Spleen (tissue), 11 donors: ENCODE data around the gene KNG1. TPM values are rescaled to one million over a fixed set of nuclear protein-coding genes. Genes with fewer than 3 reads are reported as not detected.

Experiments
- DNase-seq: peaks from one replicate; pipeline ENCODE4 v3.0.0-alpha.2; 2020
- H3K27ac ChIP-seq, 8 donors: fragments of 200-600 bp; sonication (generic) in 7 of 8; 1 replicate in 4 of 8; 2 replicates in 4 of 8; pipeline versions ENCODE4 v1.5.0 to v1.8.0; 2016 to 2021; ENCODE audit warnings: inconsistent platforms in 4 of 8, mild to moderate bottlenecking in 4 of 8, moderate library complexity in 1 of 8
- H3K27me3 ChIP-seq, 7 donors: fragments of 200-600 bp; sonication (generic) in 6 of 7; replicated peaks in 1 of 7; 1 replicate in 4 of 7; 2 replicates in 3 of 7; pipeline versions ENCODE4 v1.5.0 to v1.8.0; 2016 to 2021; ENCODE audit warnings: inconsistent platforms in 3 of 7, mild to moderate bottlenecking in 1 of 7
- H3K36me3 ChIP-seq, 6 donors: fragments of 200-600 bp; sonication (generic) in 5 of 6; 1 replicate in 4 of 6; 2 replicates in 2 of 6; pipeline versions ENCODE4 v1.5.0 to v1.8.0; 2016 to 2021; ENCODE audit warnings: inconsistent platforms in 2 of 6
- H3K4me1 ChIP-seq, 6 donors: fragments of 200-600 bp; sonication (generic) in 5 of 6; 1 replicate in 3 of 6; 2 replicates in 3 of 6; pipeline versions ENCODE4 v1.5.0 to v1.8.0; 2016 to 2021; ENCODE audit warnings: inconsistent platforms in 3 of 6
- H3K4me3 ChIP-seq, 8 donors: fragments of 200-600 bp; sonication (generic) in 7 of 8; 1 replicate in 4 of 8; 2 replicates in 4 of 8; pipeline versions ENCODE4 v1.5.0 to v1.8.0; 2016 to 2021; ENCODE audit warnings: inconsistent platforms in 4 of 8, mild to moderate bottlenecking in 4 of 8, moderate library complexity in 2 of 8
- H3K9me3 ChIP-seq, 8 donors: fragments of 200-600 bp; sonication (generic) in 7 of 8; 1 replicate in 4 of 8; 2 replicates in 4 of 8; pipeline versions ENCODE4 v1.5.0 to v1.8.0; 2016 to 2021; ENCODE audit warnings: inconsistent platforms in 4 of 8
- POLR2A ChIP-seq, 3 donors: fragments of 450-650 bp; IDR thresholded peaks; one replicate each; pipeline ENCODE4 v1.5.1; 2017; ENCODE audit warnings: antibody characterized with exemption in 3 of 3, mild to moderate bottlenecking in 1 of 3
- POLR2AphosphoS5 ChIP-seq, 3 donors: sonication (generic); formaldehyde crosslinking; IDR thresholded peaks; one replicate each; pipeline ENCODE4 v1.5.1; 2017; ENCODE audit warnings: antibody characterized with exemption in 3 of 3
- WGBS, 5 donors: extraction: QIAGEN DNeasy Blood & Tissue Kit in 3 of 5; methylation state at CpG; one replicate each; pipeline versions ENCODE4 v1.1.5 to v1.1.7; 2013 to 2018; 5-methylcytosine and 5-hydroxymethylcytosine counted together
- intact Hi-C: fragments of 100-400 bp; cut with DNase I; formaldehyde crosslinking; loops from one replicate; pipeline ENCODE4 v1.15.0; 2023; ENCODE audit warnings: low total_unique reads
- polyA plus RNA-seq, 3 donors: library from polyadenylated mRNA; stranded (reverse); fragments of 200-250 nt; gene quantifications; one replicate each; pipeline ENCODE4 v1.2.1, GENCODE V29; 2013
- total RNA-seq, 7 donors: library from RNA; depleted of rRNA in 3 of 7; stranded (reverse); fragments of >200 nt in 3 of 7; fragmentation: NEBNext Ultra II Directional in 4 of 7; extraction: Animal tissue kit (Norgen Biotek cat#: 25700) in 4 of 7; gene quantifications; one replicate each; pipeline versions ENCODE4 v1.1.0 to v1.2.1, GENCODE V29; 2016 to 2021
- TF ChIP-seq, protein P1 (sequence below), 11 experiments: fragments of 200-600 bp in 7 of 11; fragments of 450-650 bp in 4 of 11; sonication (generic) in 4 of 11; IDR thresholded peaks in 8 of 11; conservative IDR thresholded peaks in 3 of 11; 1 replicate in 7 of 11; 2 replicates in 4 of 11; pipeline versions ENCODE4 v1.4.0 to v1.8.0; 2016 to 2021; ENCODE audit warnings: antibody characterized with exemption in 11 of 11, inconsistent platforms in 4 of 11, mild to moderate bottlenecking in 1 of 11
- donor health status: healthy with polysubstance abuse.
- donor health status: DM: no; HTN: no; CAD: no; lungs with moderate emphysema.
- donor health status: DM: no; HTN: no; CAD: no.
- donor health status: Bipolar disorder and iron deficiency.
- donor health status: healthy.
- donor health status: DM: no; HTN: no; CAD: no.
- donor health status: DM: yes; HTN: yes; CAD: no.

KNG1 gene
- total and polyA plus RNA-seq, 10 donors: 0.36 TPM; not detected in 9

DNA sequence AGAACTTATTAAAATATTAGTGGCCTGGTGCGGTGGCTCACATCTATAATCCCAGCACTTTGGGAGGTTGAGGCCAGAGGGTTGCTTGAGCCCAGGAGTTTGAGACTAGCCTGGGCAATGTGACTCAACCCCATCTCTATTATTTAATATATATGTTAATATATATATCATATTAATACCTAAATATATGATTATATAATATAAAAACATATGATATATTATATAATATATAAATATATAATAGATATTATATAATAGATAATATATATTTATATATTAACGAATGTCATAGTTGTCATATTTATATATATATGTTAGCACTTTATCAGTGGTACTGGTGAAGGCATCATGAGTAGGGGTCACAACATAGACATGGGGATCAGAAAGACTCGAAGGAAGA, 46.1 kb upstream of the KNG1 start:
- Histone ChIP-seq H3K27ac (no peak overlapping the region), H3K4me3 (no peak overlapping the region), H3K4me1 (no peaks in the 10 kb centered on the region), H3K36me3 (no peaks in the 10 kb centered on the region), H3K27me3 (peaks cover 0 to 4% (median 0%) of the 10 kb centered on the region in 7 donors), H3K9me3 (no peaks in the 10 kb centered on the region)
- intact Hi-C loops: no loop called here
- TF ChIP-seq POLR2AphosphoS5 (IDR thresholded peaks at IDR 0.05): no peak
- 85 to 95% (median 90%) methylated on average over 3 of the region's 3 CpGs for WGBS, 5 donors
- no peak for DNase-seq

DNA sequence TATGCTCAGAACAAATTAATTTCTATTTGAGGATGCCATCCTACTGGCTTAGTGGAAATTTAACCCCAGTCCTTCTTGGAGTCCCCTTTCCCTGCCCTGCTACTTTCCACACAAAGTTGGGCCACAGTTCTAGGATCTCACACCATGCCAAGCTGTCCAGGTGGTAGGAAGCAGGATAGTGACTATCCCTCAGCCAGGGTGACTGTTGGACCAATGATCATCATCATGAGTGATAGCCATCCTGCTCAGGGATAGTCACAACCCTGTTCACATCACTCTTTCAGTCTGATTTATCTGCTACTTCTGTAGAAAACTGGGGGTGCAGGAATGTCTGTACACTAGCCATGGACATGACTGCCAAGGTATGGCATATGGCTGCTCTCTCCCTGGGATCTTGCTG, 38.6 kb upstream of the KNG1 start:
- no peaks in the 10 kb centered on the region for H3K36me3 ChIP-seq
- H3K27ac ChIP-seq: no peak overlapping the region
- intact Hi-C loops: no loop called here
- no peak for DNase-seq
- H3K27me3 ChIP-seq: peaks cover 0 to 23% (median 0%) of the 10 kb centered on the region in 7 donors
- H3K9me3 ChIP-seq: no peaks in the 10 kb centered on the region
- TF ChIP-seq POLR2A (IDR thresholded peaks at IDR 0.05) (no peak), POLR2AphosphoS5 (IDR thresholded peaks at IDR 0.05) (no peak)
- TF ChIP-seq, protein P1, sequence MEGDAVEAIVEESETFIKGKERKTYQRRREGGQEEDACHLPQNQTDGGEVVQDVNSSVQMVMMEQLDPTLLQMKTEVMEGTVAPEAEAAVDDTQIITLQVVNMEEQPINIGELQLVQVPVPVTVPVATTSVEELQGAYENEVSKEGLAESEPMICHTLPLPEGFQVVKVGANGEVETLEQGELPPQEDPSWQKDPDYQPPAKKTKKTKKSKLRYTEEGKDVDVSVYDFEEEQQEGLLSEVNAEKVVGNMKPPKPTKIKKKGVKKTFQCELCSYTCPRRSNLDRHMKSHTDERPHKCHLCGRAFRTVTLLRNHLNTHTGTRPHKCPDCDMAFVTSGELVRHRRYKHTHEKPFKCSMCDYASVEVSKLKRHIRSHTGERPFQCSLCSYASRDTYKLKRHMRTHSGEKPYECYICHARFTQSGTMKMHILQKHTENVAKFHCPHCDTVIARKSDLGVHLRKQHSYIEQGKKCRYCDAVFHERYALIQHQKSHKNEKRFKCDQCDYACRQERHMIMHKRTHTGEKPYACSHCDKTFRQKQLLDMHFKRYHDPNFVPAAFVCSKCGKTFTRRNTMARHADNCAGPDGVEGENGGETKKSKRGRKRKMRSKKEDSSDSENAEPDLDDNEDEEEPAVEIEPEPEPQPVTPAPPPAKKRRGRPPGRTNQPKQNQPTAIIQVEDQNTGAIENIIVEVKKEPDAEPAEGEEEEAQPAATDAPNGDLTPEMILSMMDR (IDR thresholded peaks at IDR 0.05 in 8 of 11, conservative IDR thresholded peaks at IDR 0.05 in 3 of 11): no peak
- no peak overlapping the region for H3K4me3 ChIP-seq
- H3K4me1 ChIP-seq: no peaks in the 10 kb centered on the region

GRCh38 chr3:186679151-186679550, 38.0 kb upstream of the KNG1 start:
- Histone ChIP-seq H3K27me3 (peaks cover 0 to 29% (median 0%) of the 10 kb centered on the region in 7 donors), H3K27ac (no peak overlapping the region), H3K4me1 (no peaks in the 10 kb centered on the region), H3K9me3 (no peaks in the 10 kb centered on the region), H3K4me3 (no peak overlapping the region), H3K36me3 (no peaks in the 10 kb centered on the region)
- DNase-seq: no peak
- 64 to 90% (median 84%) methylated on average over 1 of the region's 1 CpG for WGBS, 5 donors
- intact Hi-C loops: no loop called here
- no peak for TF ChIP-seq POLR2A (IDR thresholded peaks at IDR 0.05)
- TF ChIP-seq POLR2AphosphoS5 (IDR thresholded peaks at IDR 0.05): no peak
- TF ChIP-seq, protein P1 (IDR thresholded peaks at IDR 0.05 in 8 of 11, conservative IDR thresholded peaks at IDR 0.05 in 3 of 11): no peak

DNA sequence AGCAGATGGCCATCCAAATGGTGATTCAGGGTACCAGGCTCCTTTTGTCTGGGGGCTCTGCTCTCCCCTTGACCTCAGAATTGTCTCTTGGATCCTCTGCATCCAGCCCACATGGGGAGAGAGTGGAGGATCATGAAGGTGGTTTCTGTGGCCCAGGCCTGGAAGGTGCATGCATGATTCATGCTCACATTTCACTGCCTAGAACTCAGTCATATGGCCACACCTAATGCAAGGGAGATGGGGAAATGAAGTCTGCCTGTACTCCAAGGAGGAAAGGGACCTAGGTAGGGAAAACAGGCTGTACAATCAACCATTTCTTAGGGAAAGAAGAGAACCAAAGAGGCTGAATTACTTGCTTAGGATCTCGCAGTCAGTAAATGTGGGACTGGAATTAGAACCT, 36.3 kb upstream of the KNG1 start:
- DNase-seq: no peak
- intact Hi-C loops: no loop called here
- peaks cover 0 to 15% (median 8%) of the 10 kb centered on the region in 8 donors for H3K9me3 ChIP-seq
- no peak overlapping the region for H3K4me3 ChIP-seq
- H3K36me3 ChIP-seq: no peaks in the 10 kb centered on the region
- H3K4me1 ChIP-seq: no peaks in the 10 kb centered on the region
- H3K27ac ChIP-seq: no peak overlapping the region
- H3K27me3 ChIP-seq: peaks cover 0 to 37% (median 0%) of the 10 kb centered on the region in 7 donors
- no peak for TF ChIP-seq POLR2A (IDR thresholded peaks at IDR 0.05)
- no peak for TF ChIP-seq POLR2AphosphoS5 (IDR thresholded peaks at IDR 0.05)
- TF ChIP-seq, protein P1 (IDR thresholded peaks at IDR 0.05 in 8 of 11, conservative IDR thresholded peaks at IDR 0.05 in 3 of 11): no peak
- WGBS, 5 donors: 57 to 100% (median 91%) methylated on average over 1 of the region's 1 CpG

DNA sequence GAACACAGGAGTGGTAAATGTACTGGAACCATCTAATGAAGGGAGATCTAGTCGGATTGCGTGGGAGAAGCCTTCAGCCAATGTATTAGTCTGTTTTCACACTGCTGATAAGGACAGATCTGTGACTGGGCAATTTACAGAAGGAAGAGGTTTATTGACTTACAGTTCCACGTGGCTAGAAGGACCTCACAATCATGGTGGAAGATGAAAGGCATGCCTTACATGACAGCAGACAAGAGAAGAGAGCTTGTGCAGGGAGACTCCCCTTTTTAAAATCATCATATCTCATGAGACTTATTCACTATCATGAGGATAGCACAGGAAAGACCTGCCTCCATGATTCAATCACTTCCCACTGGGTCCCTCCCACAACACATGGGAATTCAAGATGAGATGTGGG, 34.3 kb upstream of the KNG1 start:
- Histone ChIP-seq H3K4me3 (no peak overlapping the region), H3K36me3 (no peaks in the 10 kb centered on the region), H3K27ac (no peak overlapping the region), H3K9me3 (peaks cover 0 to 15% (median 8%) of the 10 kb centered on the region in 8 donors), H3K4me1 (no peaks in the 10 kb centered on the region), H3K27me3 (peaks cover 0 to 28% (median 0%) of the 10 kb centered on the region in 7 donors)
- no peak for TF ChIP-seq POLR2AphosphoS5 (IDR thresholded peaks at IDR 0.05)
- no peak for TF ChIP-seq POLR2A (IDR thresholded peaks at IDR 0.05)
- TF ChIP-seq, protein P1 (IDR thresholded peaks at IDR 0.05 in 8 of 11, conservative IDR thresholded peaks at IDR 0.05 in 3 of 11): no peak
- no peak for DNase-seq
- intact Hi-C loops: no loop called here
- WGBS, 5 donors: 56 to 70% (median 65%) methylated on average over 3 of the region's 3 CpGs
